Posterior cingulate gyrus (tissue), 11 donors: ENCODE data around the gene LMTK2.

ENCODE experiments used
- DNase-seq, 10 donors: peaks; one replicate each; pipeline versions ENCODE4 v3.0.0 to v3.0.0-alpha.2; 2020 to 2021; ENCODE audit warnings: mixed read lengths in 3 of 10
- intact Hi-C: fragments of 100-400 bp; cut with DNase I; formaldehyde crosslinking; loops from one replicate; pipeline ENCODE4 v1.15.1; 2023

Gene LMTK2

GRCh38 chr7:98168904-98169621, 62.4 kb downstream of the LMTK2 start:
- DNase-seq, result no peak
- intact Hi-C loops, result loop anchor here (1.0 kb wide), 1 partner anchor 148 kb away; no protein-coding TSS in a partner anchor

- intact Hi-C loops, result no loop called here
- DNase-seq, result peak in 2 of 10 donors; percentile 82 to 84
Observed at GRCh38 chr7:98170966-98171365, 64.3 kb downstream of the LMTK2 start.

- intact Hi-C loops, result no loop called here
- DNase-seq, result peak in 1 of 10 donors; percentile 77
Observed at GRCh38 chr7:98171449-98171848, 64.8 kb downstream of the LMTK2 start.

- intact Hi-C loops, result no loop called here
- DNase-seq, result peak in 2 of 10 donors; percentile 42 to 82
Observed at GRCh38 chr7:98174334-98175259, 67.9 kb downstream of the LMTK2 start.

GRCh38 chr7:98175260-98175940, 68.7 kb downstream of the LMTK2 start:
- intact Hi-C loops, result no loop called here

GRCh38 chr7:98177553-98177952, 70.9 kb downstream of the LMTK2 start:
- no peak for DNase-seq
- intact Hi-C loops, result no loop called here

More at GRCh38 chr7:98175260-98175940, 68.7 kb downstream of the LMTK2 start:
- DNase-seq, result no peak

GRCh38 chr7:98178321-98178720, 71.7 kb downstream of the LMTK2 start:
- intact Hi-C loops, result no loop called here
- peak; percentile 50 to 95 (median 76) for DNase-seq

- intact Hi-C loops, result no loop called here
- DNase-seq, result peak in 1 of 10 donors; percentile 73
Observed at GRCh38 chr7:98178762-98179490, 72.3 kb downstream of the LMTK2 start.

- peak in 1 of 10 donors; percentile 46 for DNase-seq
- intact Hi-C loops, result no loop called here
Observed at GRCh38 chr7:98180751-98181150, 74.1 kb downstream of the LMTK2 start.

GRCh38 chr7:98185101-98185500, 78.4 kb downstream of the LMTK2 start:
- intact Hi-C loops, result no loop called here
- DNase-seq, result no peak

GRCh38 chr7:98186452-98187137, 79.9 kb downstream of the LMTK2 start:
- intact Hi-C loops, result no loop called here
- DNase-seq, result no peak

- intact Hi-C loops, result no loop called here
- no peak for DNase-seq
Observed at GRCh38 chr7:98187138-98187502, 80.5 kb downstream of the LMTK2 start.

- DNase-seq, result no peak
- intact Hi-C loops, result no loop called here
Observed at GRCh38 chr7:98189559-98189958, 82.9 kb downstream of the LMTK2 start.

- intact Hi-C loops, result no loop called here
- DNase-seq, result peak in 1 of 10 donors; percentile 69
Observed at GRCh38 chr7:98191668-98192431, 85.2 kb downstream of the LMTK2 start.

- intact Hi-C loops, result no loop called here
- DNase-seq, result peak in 1 of 10 donors; percentile 69
Observed at GRCh38 chr7:98192781-98193457, 86.3 kb downstream of the LMTK2 start.

- intact Hi-C loops, result no loop called here
- peak in 1 of 10 donors; percentile 72 for DNase-seq
Observed at GRCh38 chr7:98193474-98194180, 87.0 kb downstream of the LMTK2 start.

GRCh38 chr7:98194186-98194585, 87.5 kb downstream of the LMTK2 start:
- intact Hi-C loops, result no loop called here
- peak in 1 of 10 donors; percentile 71 for DNase-seq
